A549 (cell line): ENCODE measurements around the gene GGA1. TPM values are rescaled to one million over a fixed set of nuclear protein-coding genes. Genes with fewer than 3 reads are reported as not detected.

Source experiments
- ATAC-seq, 2 experiments: fragments of 200-7000 bp in 1 of 2; fragments of >200 bp in 1 of 2; cut with Nextera tagmentation in 1 of 2; cut with Tn5 transposase in 1 of 2; 3 replicates each; pipeline versions ENCODE4 v1.8.0 to v1.9.1; 2018 to 2020; ENCODE audit warnings: mild to moderate bottlenecking in 1 of 2, moderate library complexity in 1 of 2
- CTCF ChIA-PET: fragments of 300-600 bp; sonication (Branson Sonifier 250); formaldehyde crosslinking; extraction: SDS; loops from one replicate; lab custom pipeline; 2021; ENCODE audit warnings: antibody characterized with exemption, inconsistent platforms; lab: Yijun Ruan, JAX
- POLR2A ChIA-PET: fragments of 350-600 bp; formaldehyde crosslinking; extraction: SDS; loops from one replicate; lab custom pipeline; 2021; ENCODE audit warnings: antibody characterized with exemption, inconsistent platforms; lab: Yijun Ruan, JAX
- DNase-seq, 2 experiments: peaks; one replicate each; pipeline versions ENCODE4 v3.0.0 to v3.0.0-alpha.2; 2011 to 2016; ENCODE audit warnings: low read depth in 1 of 2, low spot score in 1 of 2
- FAIRE-seq: peaks from 2 replicates; lab custom pipeline; 2011; peaks lifted over from hg19 to GRCh38; lab: Jason Lieb, UNC
- H3K27ac ChIP-seq, 2 experiments: fragments of >200 bp; sonication (Bioruptor Twin); formaldehyde crosslinking; 3 replicates each; pipeline ENCODE4 v1.5.1; 2016 to 2017
- H3K4me1 ChIP-seq: fragments of >200 bp; sonication (Bioruptor Twin); formaldehyde crosslinking; 3 replicates; pipeline ENCODE4 v1.6.1; 2016
- H3K4me2 ChIP-seq: fragments of >200 bp; sonication (Bioruptor Twin); formaldehyde crosslinking; 3 replicates; pipeline ENCODE4 v1.6.1; 2016
- H3K4me3 ChIP-seq: fragments of >200 bp; sonication (Bioruptor Twin); formaldehyde crosslinking; 3 replicates; pipeline ENCODE4 v1.5.1; 2016
- H3K9me3 ChIP-seq: fragments of >200 bp; sonication (Bioruptor Twin); formaldehyde crosslinking; 3 replicates; pipeline ENCODE4 v1.6.1; 2016
- BCL3 ChIP-seq: fragments of >200 bp; sonication (Bioruptor Twin); formaldehyde crosslinking; IDR thresholded peaks from 3 replicates; pipeline ENCODE4 v1.6.1; 2016
- CHD2 ChIP-seq: fragments of 150-350 bp; IDR thresholded peaks from 2 replicates; pipeline ENCODE4 v1.6.1; 2014; ENCODE audit warnings: low read length; ENCODE audit not compliant: partially characterized antibody
- CHD4 ChIP-seq: fragments of 200-600 bp; sonication (generic); IDR thresholded peaks from 2 replicates; pipeline ENCODE4 v1.6.1; 2016; ENCODE audit warnings: antibody characterized with exemption, mild to moderate bottlenecking, borderline replicate concordance
- CTCF ChIP-seq: fragments of >200 bp; sonication (Bioruptor Twin); formaldehyde crosslinking; IDR thresholded peaks from 3 replicates; pipeline ENCODE4 v1.5.1; 2016
- EP300 ChIP-seq, 2 experiments: fragments of >200 bp; sonication (Bioruptor Twin); formaldehyde crosslinking; IDR thresholded peaks; 2 replicates in 1 of 2; 3 replicates in 1 of 2; pipeline ENCODE4 v1.6.1; 2016 to 2017
- ESRRA ChIP-seq: fragments of 150-350 bp; IDR thresholded peaks from 2 replicates; pipeline ENCODE4 v1.6.1; 2014; ENCODE audit warnings: mild to moderate bottlenecking, low read length, borderline replicate concordance
- FOSB ChIP-seq: fragments of 250-450 bp; sonication (Bioruptor Pico); IDR thresholded peaks from 2 replicates; pipeline ENCODE4 v1.5.0; 2020; ENCODE audit warnings: mild to moderate bottlenecking, moderate library complexity
- HDAC2 ChIP-seq: fragments of 200-600 bp; sonication (generic); IDR thresholded peaks from 2 replicates; pipeline ENCODE4 v1.6.1; 2016
- JUN ChIP-seq, 2 experiments: fragments of >200 bp; sonication (Bioruptor Twin); formaldehyde crosslinking; IDR thresholded peaks; 2 replicates in 1 of 2; 3 replicates in 1 of 2; pipeline ENCODE4 v1.6.1; 2016 to 2017
- JUNB ChIP-seq: fragments of >200 bp; sonication (Bioruptor Twin); formaldehyde crosslinking; IDR thresholded peaks from 2 replicates; pipeline ENCODE4 v1.6.1; 2016
- KDM1A ChIP-seq: fragments of 200-600 bp; sonication (generic); IDR thresholded peaks from 2 replicates; pipeline ENCODE4 v1.6.1; 2016; ENCODE audit warnings: low read depth, mild to moderate bottlenecking
- MAX ChIP-seq: IDR thresholded peaks from 2 replicates; pipeline ENCODE4 v1.6.1; 2012
- MAZ ChIP-seq: fragments of 150-350 bp; IDR thresholded peaks from 2 replicates; pipeline ENCODE4 v1.6.1; 2014; ENCODE audit warnings: antibody characterized with exemption, low read depth, low read length, borderline replicate concordance
- NFE2L2 ChIP-seq: fragments of 150-350 bp; conservative IDR thresholded peaks from 2 replicates; pipeline ENCODE4 v1.6.1; 2014; ENCODE audit warnings: low read length
- POLR2A ChIP-seq: IDR thresholded peaks from 2 replicates; pipeline ENCODE4 v1.6.1; 2012; ENCODE audit warnings: mild to moderate bottlenecking, low read length
- POLR2AphosphoS2 ChIP-seq: conservative IDR thresholded peaks from 2 replicates; pipeline ENCODE4 v1.6.1; 2012; ENCODE audit warnings: low read length, improper control_type of control experiment, inconsistent platforms
- RCOR1 ChIP-seq: fragments of 150-350 bp; IDR thresholded peaks from 2 replicates; pipeline ENCODE4 v1.6.1; 2014; ENCODE audit warnings: antibody characterized with exemption, low read length, low read depth
- SREBF2 ChIP-seq: fragments of 450-650 bp; IDR thresholded peaks from 2 replicates; pipeline ENCODE4 v1.6.1; 2014; ENCODE audit warnings: mild to moderate bottlenecking, moderate library complexity
- ZFP36 ChIP-seq: fragments of 450-650 bp; IDR thresholded peaks from 2 replicates; pipeline ENCODE4 v1.6.1; 2014; ENCODE audit warnings: borderline replicate concordance; ENCODE audit not compliant: partially characterized antibody
- ZNF302 ChIP-seq: fragments of 250-450 bp; sonication (Bioruptor Pico); IDR thresholded peaks from 2 replicates; pipeline ENCODE4 v1.9.0; 2021; ENCODE audit warnings: inconsistent platforms, mild to moderate bottlenecking, moderate library complexity
- WGBS: methylation state at CpG from one replicate; pipeline ENCODE4 v1.1.6; 2017; ENCODE audit errors: missing lambda C conversion rate; 5-methylcytosine and 5-hydroxymethylcytosine counted together
- polyA plus RNA-seq, 4 experiments: library from polyadenylated mRNA; depleted of rRNA in 3 of 4; stranded (reverse); fragments of >200 nt; fragmentation: RNase III in 1 of 4; extraction: RNeasy Plus Mini Kit Qiagen cat#74134 plus additional on column Dnase treatment in 1 of 4; gene quantifications; 2 replicates in 3 of 4; 3 replicates in 1 of 4; pipeline ENCODE4 v1.2.3, GENCODE V29; 2011 to 2017
- TF ChIP-seq, protein P1 (sequence below): fragments of >200 bp; sonication (Bioruptor Twin); formaldehyde crosslinking; IDR thresholded peaks from 2 replicates; pipeline ENCODE4 v1.6.1; 2016

Gene GGA1
- polyA plus RNA-seq, 2 of the 4 experiments (the other 2 are of a cell fraction), result 22.0 to 26.1 TPM

DNA sequence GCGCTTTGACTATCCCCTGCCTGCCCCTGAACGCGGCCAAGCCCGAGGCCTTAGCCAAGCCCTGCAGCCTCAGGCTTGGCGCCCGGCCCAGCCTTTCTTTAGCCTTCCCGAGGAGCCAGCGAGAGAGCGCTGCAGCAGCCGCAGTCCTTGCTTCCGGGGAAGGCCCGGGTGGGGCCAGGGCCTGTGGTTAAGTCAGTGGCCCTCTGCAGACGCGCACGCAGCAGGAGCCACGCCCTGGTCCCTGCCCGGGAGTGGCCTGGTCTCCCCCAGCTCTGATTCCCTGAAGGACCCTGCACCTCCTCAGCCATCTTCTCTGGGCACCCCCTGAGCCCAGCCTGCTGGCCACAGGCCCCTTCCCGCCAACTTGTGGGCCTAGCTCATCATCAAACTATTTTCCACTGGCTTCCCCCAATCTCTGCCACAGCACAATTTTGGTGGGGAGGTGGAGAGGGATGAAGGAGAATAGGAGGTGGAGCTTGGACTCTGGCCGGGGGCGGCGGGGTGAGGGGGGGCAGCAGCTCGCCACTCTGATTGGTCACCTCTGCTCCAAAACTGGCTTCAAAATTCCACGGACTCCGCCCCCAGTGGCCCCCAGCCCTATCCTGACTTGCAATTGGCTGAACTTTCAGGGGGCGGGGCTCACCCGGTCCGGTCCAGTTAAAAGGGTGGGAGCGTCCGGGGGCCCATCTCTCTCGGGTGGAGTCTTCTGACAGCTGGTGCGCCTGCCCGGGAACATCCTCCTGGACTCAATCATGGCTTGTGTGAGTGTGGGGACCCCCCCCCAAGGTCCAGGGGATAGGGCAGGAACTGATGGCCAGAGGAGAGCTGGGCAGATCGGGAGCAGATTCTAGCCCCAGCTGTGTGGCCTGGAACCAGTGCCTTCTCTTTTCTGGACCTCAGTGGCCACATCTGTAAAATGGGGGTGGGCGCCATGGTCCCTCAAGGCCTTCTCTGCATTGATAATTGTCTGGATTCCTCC, 66.6 kb downstream of the GGA1 start, which contains the start of gene LGALS1:
LGALS1 (plus strand) TSS at position 686 of the 979 bp plus-strand sequence; CDS start at position 753, 67 bp downstream.
- H3K4me2 ChIP-seq, result peak within 1 kb of the TSS; percentile 100
- H3K27ac ChIP-seq, result peak within 1 kb of the TSS; percentile 93 to 97
- H3K4me3 ChIP-seq, result peak within 1 kb of the TSS; percentile 64
- 2% methylated on average over 14 of the region's 34 CpGs for WGBS
- CTCF ChIA-PET, result interaction anchor here (1.0 to 15.2 kb wide), 9 partner anchors 8 to 136 kb away, joined by 3 to 152 read pairs (median 4); partner anchors contain the start of gene NOL12
- FAIRE-seq (no peak), DNase-seq (peak; percentile 65 to 92), ATAC-seq (peak; percentile 79 to 86)
- H3K4me1 ChIP-seq, result peaks cover 18% of the 10 kb centered on the region; the same call in 2 of the 3 replicates
- TF ChIP-seq MAX (peak; percentile 64), ESRRA (no peak), EP300 (IDR thresholded peaks at IDR 0.05) (no peak), JUN (IDR thresholded peaks at IDR 0.05) (peak in 1 of 2 experiments; percentile 1; a peak in 2 of 5 replicates), RCOR1 (no peak), POLR2AphosphoS2 (no peak), JUNB (no peak), ZNF302 (no peak), CTCF (no peak), MAZ (no peak), SREBF2 (no peak), CHD2 (no peak), FOSB (CRISPR knock-in tag) (no peak), POLR2A (peak; percentile 64), BCL3 (0 out of 3 replicates have a peak, but pooled peaks have one; percentile 23), NFE2L2 (no peak), CHD4 (no peak), HDAC2 (0 out of 2 replicates have a peak, but pooled peaks have one; percentile 27), KDM1A (peak; percentile 84)
- TF ChIP-seq, protein P1, sequence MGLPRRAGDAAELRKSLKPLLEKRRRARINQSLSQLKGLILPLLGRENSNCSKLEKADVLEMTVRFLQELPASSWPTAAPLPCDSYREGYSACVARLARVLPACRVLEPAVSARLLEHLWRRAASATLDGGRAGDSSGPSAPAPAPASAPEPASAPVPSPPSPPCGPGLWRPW, result no peak
- POLR2A ChIA-PET, result interaction anchor here (0.5 to 3.1 kb wide), 4 partner anchors 11 to 67 kb away, joined by 4 to 31 read pairs (median 6); partner anchors contain the start of genes GGA1, NOL12 and PDXP
- H3K9me3 ChIP-seq, result no peaks in the 10 kb centered on the region

GRCh38 chr22:37675930-37676735, 67.5 kb downstream of the GGA1 start:
- 1% methylated on average over 12 of the region's 17 CpGs for WGBS
- peak; percentile 20; a peak in 5 of 6 replicates for ATAC-seq
- no peak for TF ChIP-seq ZFP36
- Histone ChIP-seq H3K4me1 (peaks cover 26% of the 10 kb centered on the region), H3K9me3 (no peaks in the 10 kb centered on the region), H3K4me2 (peak overlapping the region; percentile 100), H3K27ac (peak overlapping the region; percentile 93 to 97), H3K4me3 (peak overlapping the region; percentile 64)
- CTCF ChIA-PET, result interaction anchor here (1.0 to 15.2 kb wide), 7 partner anchors 10 to 138 kb away, joined by 3 to 152 read pairs (median 4); partner anchors contain the start of gene NOL12
- peak in 1 of 2 experiments; percentile 24 for DNase-seq
- no peak for FAIRE-seq
- POLR2A ChIA-PET, result interaction anchor here (1.0 to 3.1 kb wide), 3 partner anchors 10 to 68 kb away, joined by 4 to 31 read pairs (median 8); partner anchors contain the start of genes GGA1, NOL12 and PDXP
